Activated naive CD4-positive, alpha-beta T cell treated with anti-CD3 and anti-CD28 coated beads, Interleukin-2, amount 10 ng/mL, durations not matched to agents 7 days and 5 days (primary cell): ENCODE data around the gene IL20.

Experiments used
- CTCF ChIA-PET: fragments of 350-600 bp; sonication (Branson Sonifier 250); formaldehyde crosslinking; loops from one replicate; lab custom pipeline; 2021; ENCODE audit warnings: antibody characterized with exemption; lab: Charles Lee
- DNase-seq: peaks from one replicate; pipeline ENCODE4 v3.0.0-alpha.2; 2020
- H3K27ac Mint-ChIP-seq: one replicate; pipeline ENCODE4 v1.8.0; 2021; ENCODE audit warnings: mild to moderate bottlenecking, moderate library complexity, mixed read lengths
- H3K27me3 Mint-ChIP-seq: one replicate; pipeline ENCODE4 v1.8.0; 2021; ENCODE audit warnings: mild to moderate bottlenecking, mixed read lengths
- H3K36me3 Mint-ChIP-seq: one replicate; pipeline ENCODE4 v1.8.0; 2021; ENCODE audit warnings: mixed read lengths
- H3K4me1 Mint-ChIP-seq: one replicate; pipeline ENCODE4 v1.8.0; 2021; ENCODE audit warnings: mixed read lengths
- H3K4me3 Mint-ChIP-seq: one replicate; pipeline ENCODE4 v1.8.0; 2021; ENCODE audit warnings: mild to moderate bottlenecking, moderate library complexity, mixed read lengths
- H3K9me3 Mint-ChIP-seq: one replicate; pipeline ENCODE4 v1.8.0; 2021; ENCODE audit warnings: mixed read lengths

Gene IL20

GRCh38 chr1:206833801-206834200 is 31.6 kb upstream of the IL20 start:
- Mint-ChIP-seq H3K4me3 (no peak overlapping the region), H3K27ac (no peak overlapping the region), H3K9me3 (no peaks in the 10 kb centered on the region), H3K27me3 (peaks cover 58% of the 10 kb centered on the region), H3K36me3 (no peaks in the 10 kb centered on the region), H3K4me1 (peaks cover 48% of the 10 kb centered on the region)
- CTCF ChIA-PET: interaction anchor here (2.5 kb wide), 1 partner anchor 25 kb away, joined by 7 read pairs; no protein-coding TSS in a partner anchor
- DNase-seq: no peak

GRCh38 chr1:206834217-206834616 is 31.2 kb upstream of the IL20 start:
- Mint-ChIP-seq H3K9me3 (no peaks in the 10 kb centered on the region), H3K4me3 (no peak overlapping the region), H3K27ac (no peak overlapping the region), H3K27me3 (peaks cover 62% of the 10 kb centered on the region), H3K36me3 (no peaks in the 10 kb centered on the region), H3K4me1 (peaks cover 44% of the 10 kb centered on the region)
- CTCF ChIA-PET: interaction anchor here (2.5 kb wide), 1 partner anchor 25 kb away, joined by 7 read pairs; no protein-coding TSS in a partner anchor
- no peak for DNase-seq

- Mint-ChIP-seq H3K27ac (no peak overlapping the region), H3K36me3 (no peaks in the 10 kb centered on the region), H3K27me3 (peaks cover 67% of the 10 kb centered on the region), H3K9me3 (no peaks in the 10 kb centered on the region), H3K4me3 (no peak overlapping the region), H3K4me1 (peaks cover 39% of the 10 kb centered on the region)
- no peak for DNase-seq
- CTCF ChIA-PET: interaction anchor here (0.6 to 2.4 kb wide), 5 partner anchors 12 to 172 kb away, joined by 3 to 10 read pairs (median 3); no protein-coding TSS in a partner anchor
Observed at GRCh38 chr1:206834711-206835110, 30.7 kb upstream of the IL20 start.

GRCh38 chr1:206835186-206835585 is 30.2 kb upstream of the IL20 start:
- Mint-ChIP-seq H3K9me3 (no peaks in the 10 kb centered on the region), H3K36me3 (no peaks in the 10 kb centered on the region), H3K4me3 (no peak overlapping the region), H3K4me1 (peaks cover 34% of the 10 kb centered on the region), H3K27ac (no peak overlapping the region), H3K27me3 (peaks cover 71% of the 10 kb centered on the region)
- no peak for DNase-seq
- CTCF ChIA-PET: interaction anchor here (0.6 to 2.4 kb wide), 6 partner anchors 12 to 172 kb away, joined by 3 to 10 read pairs (median 3); no protein-coding TSS in a partner anchor

- Mint-ChIP-seq H3K4me3 (no peak overlapping the region), H3K4me1 (peaks cover 28% of the 10 kb centered on the region), H3K27me3 (peaks cover 78% of the 10 kb centered on the region), H3K9me3 (no peaks in the 10 kb centered on the region), H3K27ac (no peak overlapping the region), H3K36me3 (no peaks in the 10 kb centered on the region)
- CTCF ChIA-PET: interaction anchor here (1.1 to 2.4 kb wide), 4 partner anchors 11 to 109 kb away, joined by 3 to 10 read pairs (median 5); no protein-coding TSS in a partner anchor
- DNase-seq: no peak
Observed at GRCh38 chr1:206836111-206836510, 29.3 kb upstream of the IL20 start.

GRCh38 chr1:206839006-206839560 is 26.3 kb upstream of the IL20 start:
- DNase-seq: no peak
- Mint-ChIP-seq H3K4me3 (no peak overlapping the region), H3K27me3 (peaks cover 64% of the 10 kb centered on the region), H3K4me1 (peaks cover 3% of the 10 kb centered on the region), H3K36me3 (no peaks in the 10 kb centered on the region), H3K9me3 (no peaks in the 10 kb centered on the region), H3K27ac (no peak overlapping the region)
- CTCF ChIA-PET: interaction anchor here (2.0 kb wide), 1 partner anchor 113 kb away, joined by 5 read pairs; no protein-coding TSS in a partner anchor

- CTCF ChIA-PET: no interaction called here
- Mint-ChIP-seq H3K27ac (no peak overlapping the region), H3K27me3 (peaks cover 56% of the 10 kb centered on the region), H3K4me3 (no peak overlapping the region), H3K4me1 (no peaks in the 10 kb centered on the region), H3K36me3 (no peaks in the 10 kb centered on the region), H3K9me3 (no peaks in the 10 kb centered on the region)
- no peak for DNase-seq
Observed at GRCh38 chr1:206839857-206840256, 25.6 kb upstream of the IL20 start.

- Mint-ChIP-seq H3K4me3 (no peak overlapping the region), H3K27ac (no peak overlapping the region), H3K4me1 (no peaks in the 10 kb centered on the region), H3K36me3 (no peaks in the 10 kb centered on the region), H3K9me3 (no peaks in the 10 kb centered on the region), H3K27me3 (peaks cover 37% of the 10 kb centered on the region)
- CTCF ChIA-PET: interaction anchor here (1.0 to 1.3 kb wide), 5 partner anchors 24 to 114 kb away, joined by 3 read pairs; partner anchors contain the start of gene IL20
- no peak for DNase-seq
Observed at GRCh38 chr1:206841609-206842323, 23.7 kb upstream of the IL20 start.

GRCh38 chr1:206842854-206843253 is 22.6 kb upstream of the IL20 start:
- H3K27me3 Mint-ChIP-seq: peaks cover 34% of the 10 kb centered on the region
- no peaks in the 10 kb centered on the region for H3K36me3 Mint-ChIP-seq
- no peak for DNase-seq
- H3K4me3 Mint-ChIP-seq: no peak overlapping the region
- no peaks in the 10 kb centered on the region for H3K9me3 Mint-ChIP-seq
- H3K27ac Mint-ChIP-seq: no peak overlapping the region
- H3K4me1 Mint-ChIP-seq: no peaks in the 10 kb centered on the region
- CTCF ChIA-PET: interaction anchor here (1.0 to 1.3 kb wide), 3 partner anchors 23 to 70 kb away, joined by 3 read pairs; partner anchors contain the start of gene IL20

GRCh38 chr1:206843626-206844025 is 21.8 kb upstream of the IL20 start:
- H3K4me3 Mint-ChIP-seq: no peak overlapping the region
- H3K36me3 Mint-ChIP-seq: no peaks in the 10 kb centered on the region
- CTCF ChIA-PET: no interaction called here
- H3K27me3 Mint-ChIP-seq: peaks cover 31% of the 10 kb centered on the region
- no peaks in the 10 kb centered on the region for H3K9me3 Mint-ChIP-seq
- no peak for DNase-seq
- H3K4me1 Mint-ChIP-seq: no peaks in the 10 kb centered on the region
- no peak overlapping the region for H3K27ac Mint-ChIP-seq

- no peak overlapping the region for H3K4me3 Mint-ChIP-seq
- no peaks in the 10 kb centered on the region for H3K4me1 Mint-ChIP-seq
- no peaks in the 10 kb centered on the region for H3K9me3 Mint-ChIP-seq
- peaks cover 30% of the 10 kb centered on the region for H3K27me3 Mint-ChIP-seq
- no peak for DNase-seq
- H3K27ac Mint-ChIP-seq: no peak overlapping the region
- CTCF ChIA-PET: interaction anchor here (0.9 to 3.2 kb wide), 6 partner anchors 10 to 135 kb away, joined by 3 to 16 read pairs (median 5); partner anchors contain the start of gene IL20
- peaks cover under 1% of the 10 kb centered on the region for H3K36me3 Mint-ChIP-seq
Observed at GRCh38 chr1:206846487-206846886, 18.9 kb upstream of the IL20 start.

- CTCF ChIA-PET: interaction anchor here (0.9 to 3.2 kb wide), 6 partner anchors 9 to 134 kb away, joined by 3 to 16 read pairs (median 5); partner anchors contain the start of gene IL20
- no peak for DNase-seq
- Mint-ChIP-seq H3K36me3 (peaks cover 2% of the 10 kb centered on the region), H3K27me3 (peaks cover 33% of the 10 kb centered on the region), H3K4me1 (no peaks in the 10 kb centered on the region), H3K27ac (no peak overlapping the region), H3K4me3 (no peak overlapping the region), H3K9me3 (no peaks in the 10 kb centered on the region)
Observed at GRCh38 chr1:206847337-206847834, 18.0 kb upstream of the IL20 start.

GRCh38 chr1:206847946-206848345 is 17.5 kb upstream of the IL20 start:
- Mint-ChIP-seq H3K27ac (no peak overlapping the region), H3K9me3 (no peaks in the 10 kb centered on the region), H3K4me1 (no peaks in the 10 kb centered on the region), H3K36me3 (peaks cover 2% of the 10 kb centered on the region), H3K27me3 (peaks cover 35% of the 10 kb centered on the region), H3K4me3 (no peak overlapping the region)
- DNase-seq: no peak
- CTCF ChIA-PET: interaction anchor here (1.0 to 3.2 kb wide), 5 partner anchors 8 to 134 kb away, joined by 3 to 16 read pairs (median 6); no protein-coding TSS in a partner anchor

- peaks cover 2% of the 10 kb centered on the region for H3K36me3 Mint-ChIP-seq
- no peak for DNase-seq
- H3K4me1 Mint-ChIP-seq: no peaks in the 10 kb centered on the region
- H3K27ac Mint-ChIP-seq: no peak overlapping the region
- CTCF ChIA-PET: interaction anchor here (0.8 kb wide), 1 partner anchor 62 kb away, joined by 4 read pairs; no protein-coding TSS in a partner anchor
- no peak overlapping the region for H3K4me3 Mint-ChIP-seq
- H3K27me3 Mint-ChIP-seq: peaks cover 46% of the 10 kb centered on the region
- H3K9me3 Mint-ChIP-seq: peaks cover 3% of the 10 kb centered on the region
Observed at GRCh38 chr1:206850401-206850800, 15.0 kb upstream of the IL20 start.
